Adrenal gland (tissue), 5 donors: ENCODE results near the gene MAST2.

Experiments
- POLR2A ChIP-seq, 2 donors: fragments of 450-650 bp; IDR thresholded peaks; one replicate each; pipeline ENCODE4 v1.6.1; 2017; ENCODE audit warnings: antibody characterized with exemption in 2 of 2, mild to moderate bottlenecking in 2 of 2, moderate library complexity in 1 of 2
- TF ChIP-seq, protein P1 (sequence below), 6 experiments: fragments of 450-650 bp in 4 of 6; fragments of 200-600 bp in 2 of 6; sonication (generic) in 1 of 6; IDR thresholded peaks; 1 replicate in 5 of 6; 2 replicates in 1 of 6; pipeline versions ENCODE4 v1.5.1 to v1.8.0; 2016 to 2021; ENCODE audit warnings: antibody characterized with exemption in 6 of 6, mild to moderate bottlenecking in 2 of 6, moderate library complexity in 1 of 6
- donor health status: DM: no; HTN: no; CAD: no.

GRCh38 chr1:46001081-46001785 lies 197.8 kb downstream of the MAST2 start:
- TF ChIP-seq, protein P1, sequence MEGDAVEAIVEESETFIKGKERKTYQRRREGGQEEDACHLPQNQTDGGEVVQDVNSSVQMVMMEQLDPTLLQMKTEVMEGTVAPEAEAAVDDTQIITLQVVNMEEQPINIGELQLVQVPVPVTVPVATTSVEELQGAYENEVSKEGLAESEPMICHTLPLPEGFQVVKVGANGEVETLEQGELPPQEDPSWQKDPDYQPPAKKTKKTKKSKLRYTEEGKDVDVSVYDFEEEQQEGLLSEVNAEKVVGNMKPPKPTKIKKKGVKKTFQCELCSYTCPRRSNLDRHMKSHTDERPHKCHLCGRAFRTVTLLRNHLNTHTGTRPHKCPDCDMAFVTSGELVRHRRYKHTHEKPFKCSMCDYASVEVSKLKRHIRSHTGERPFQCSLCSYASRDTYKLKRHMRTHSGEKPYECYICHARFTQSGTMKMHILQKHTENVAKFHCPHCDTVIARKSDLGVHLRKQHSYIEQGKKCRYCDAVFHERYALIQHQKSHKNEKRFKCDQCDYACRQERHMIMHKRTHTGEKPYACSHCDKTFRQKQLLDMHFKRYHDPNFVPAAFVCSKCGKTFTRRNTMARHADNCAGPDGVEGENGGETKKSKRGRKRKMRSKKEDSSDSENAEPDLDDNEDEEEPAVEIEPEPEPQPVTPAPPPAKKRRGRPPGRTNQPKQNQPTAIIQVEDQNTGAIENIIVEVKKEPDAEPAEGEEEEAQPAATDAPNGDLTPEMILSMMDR (IDR thresholded peaks at IDR 0.05), result no peak
- TF ChIP-seq POLR2A (IDR thresholded peaks at IDR 0.05), result no peak
